MM.1S (cell line): ENCODE data around the gene NTN5.

Experiments used
- CTCF ChIP-seq: fragments of 300-600 bp; sonication (generic); IDR thresholded peaks from 2 replicates; pipeline ENCODE4 v1.5.1; 2016; ENCODE audit warnings: antibody characterized with exemption, low read length, mixed read lengths
- EZH2 ChIP-seq: fragments of 300-600 bp; sonication (generic); optimal IDR thresholded peaks from 2 replicates; pipeline ENCODE3; 2017; ENCODE audit warnings: low read depth, mild to moderate bottlenecking, antibody characterized with exemption, low read length, mixed read lengths

GRCh38 chr19:48713864-48714755, 41.3 kb upstream of the NTN5 start:
- no peak for TF ChIP-seq CTCF
- no peak for TF ChIP-seq EZH2
